Measurements from ENCODE around the gene FAM181A. TPM values are rescaled to one million over a fixed set of nuclear protein-coding genes. Genes with fewer than 3 reads are reported as not detected.
A peak's percentile ranks its signal among the peaks of the same experiment; 100 is the strongest.

FAM181A gene
- total and polyA plus RNA-seq, 2 of the 4 experiments (the other 2 are of a cell fraction), result not detected

DNA sequence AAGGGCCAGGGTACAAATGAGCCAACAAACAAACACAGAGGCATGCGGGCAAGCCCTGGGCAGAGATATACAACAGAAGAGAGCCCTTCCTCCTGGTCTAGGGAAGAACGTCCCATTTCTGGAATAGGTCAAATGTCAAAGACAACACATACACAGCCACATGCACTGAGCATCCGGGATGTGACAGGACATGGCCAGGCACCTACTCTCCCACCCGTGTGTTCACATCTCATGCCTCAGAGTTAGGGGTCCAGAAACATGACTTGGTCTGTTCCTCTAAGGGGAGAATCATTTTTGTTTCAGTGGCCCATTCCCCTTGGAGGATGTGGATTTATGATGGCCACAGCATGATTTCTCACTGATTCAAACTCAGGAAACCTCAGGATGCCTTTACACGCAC, 50.0 kb downstream of the FAM181A start:
- peak overlapping the region; percentile 77 for H4K91ac ChIP-seq (ENCODE audit: insufficient read depth, low read depth, low read length)
- CTCF ChIA-PET, result interaction anchor here (0.9 kb wide), 1 partner anchor 37 kb away, joined by 3 read pairs; no protein-coding TSS in a partner anchor
- peak overlapping the region; percentile 82 for H2BK120ac ChIP-seq (ENCODE audit: low read depth, low read length)
- DNase-seq (no peak), ATAC-seq (ENCODE audit: low read depth) (no peak)
- peaks cover 18% of the 10 kb centered on the region for H3K4me1 ChIP-seq (ENCODE audit: control insufficient read depth, insufficient read depth, low read length)
- H3K9me3 ChIP-seq (ENCODE audit: control insufficient read depth, insufficient read depth, low read length), result peaks cover 2% of the 10 kb centered on the region; the same call in 1 of the 2 replicates
- no peak overlapping the region for H3K56ac ChIP-seq (ENCODE audit: extremely low read depth, insufficient read depth, low read length)
- dilution Hi-C loops (cut with HindIII; ENCODE audit: low sequenced_read_pairs, unreplicated experiment) (no loop called here), intact Hi-C loops (cut with micrococcal nuclease) (no loop called here), in situ Hi-C loops (cut with MboI; ENCODE audit: low sequenced_read_pairs) (no loop called here)
- TF ChIP-seq RFX5 (IDR thresholded peaks at IDR 0.05; ENCODE audit: low read depth, low read length), result no peak
- TF ChIP-seq MXI1 (IDR thresholded peaks at IDR 0.05; ENCODE audit: borderline replicate concordance, low read depth, low read length), result no peak
- TF ChIP-seq MAFK (IDR thresholded peaks at IDR 0.05; ENCODE audit: low read depth, low read length), result no peak
- TF ChIP-seq RAD21 (IDR thresholded peaks at IDR 0.05; ENCODE audit: low read length), result no peak
- no peak for TF ChIP-seq CHD1 (IDR thresholded peaks at IDR 0.05; ENCODE audit: low read depth, low read length)
- TF ChIP-seq, protein P1, sequence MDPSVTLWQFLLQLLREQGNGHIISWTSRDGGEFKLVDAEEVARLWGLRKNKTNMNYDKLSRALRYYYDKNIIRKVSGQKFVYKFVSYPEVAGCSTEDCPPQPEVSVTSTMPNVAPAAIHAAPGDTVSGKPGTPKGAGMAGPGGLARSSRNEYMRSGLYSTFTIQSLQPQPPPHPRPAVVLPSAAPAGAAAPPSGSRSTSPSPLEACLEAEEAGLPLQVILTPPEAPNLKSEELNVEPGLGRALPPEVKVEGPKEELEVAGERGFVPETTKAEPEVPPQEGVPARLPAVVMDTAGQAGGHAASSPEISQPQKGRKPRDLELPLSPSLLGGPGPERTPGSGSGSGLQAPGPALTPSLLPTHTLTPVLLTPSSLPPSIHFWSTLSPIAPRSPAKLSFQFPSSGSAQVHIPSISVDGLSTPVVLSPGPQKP (IDR thresholded peaks at IDR 0.05; ENCODE audit: borderline replicate concordance, low read depth, low read length), result no peak
- TF ChIP-seq, protein P2, sequence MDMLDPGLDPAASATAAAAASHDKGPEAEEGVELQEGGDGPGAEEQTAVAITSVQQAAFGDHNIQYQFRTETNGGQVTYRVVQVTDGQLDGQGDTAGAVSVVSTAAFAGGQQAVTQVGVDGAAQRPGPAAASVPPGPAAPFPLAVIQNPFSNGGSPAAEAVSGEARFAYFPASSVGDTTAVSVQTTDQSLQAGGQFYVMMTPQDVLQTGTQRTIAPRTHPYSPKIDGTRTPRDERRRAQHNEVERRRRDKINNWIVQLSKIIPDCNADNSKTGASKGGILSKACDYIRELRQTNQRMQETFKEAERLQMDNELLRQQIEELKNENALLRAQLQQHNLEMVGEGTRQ (IDR thresholded peaks at IDR 0.05; ENCODE audit: low read depth, low read length), result no peak
- TF ChIP-seq NFE2L2 (IDR thresholded peaks at IDR 0.05; ENCODE audit: low read depth, low read length), result no peak
- TF ChIP-seq BHLHE40 (IDR thresholded peaks at IDR 0.05; ENCODE audit: low read depth, low read length), result no peak
- TF ChIP-seq FOS (IDR thresholded peaks at IDR 0.05; ENCODE audit: low read depth, low read length), result no peak
- no peak for TF ChIP-seq POLR2A (IDR thresholded peaks at IDR 0.05; ENCODE audit: low read depth, low read length)
- no peak for TF ChIP-seq CEBPB (IDR thresholded peaks at IDR 0.05; ENCODE audit: low read depth, low read length)
- TF ChIP-seq RCOR1 (IDR thresholded peaks at IDR 0.05; ENCODE audit: insufficient replicate concordance, low read length), result no peak
- no peak for TF ChIP-seq SMC3 (IDR thresholded peaks at IDR 0.05; ENCODE audit: low read depth, low read length)
- TF ChIP-seq, protein P3, sequence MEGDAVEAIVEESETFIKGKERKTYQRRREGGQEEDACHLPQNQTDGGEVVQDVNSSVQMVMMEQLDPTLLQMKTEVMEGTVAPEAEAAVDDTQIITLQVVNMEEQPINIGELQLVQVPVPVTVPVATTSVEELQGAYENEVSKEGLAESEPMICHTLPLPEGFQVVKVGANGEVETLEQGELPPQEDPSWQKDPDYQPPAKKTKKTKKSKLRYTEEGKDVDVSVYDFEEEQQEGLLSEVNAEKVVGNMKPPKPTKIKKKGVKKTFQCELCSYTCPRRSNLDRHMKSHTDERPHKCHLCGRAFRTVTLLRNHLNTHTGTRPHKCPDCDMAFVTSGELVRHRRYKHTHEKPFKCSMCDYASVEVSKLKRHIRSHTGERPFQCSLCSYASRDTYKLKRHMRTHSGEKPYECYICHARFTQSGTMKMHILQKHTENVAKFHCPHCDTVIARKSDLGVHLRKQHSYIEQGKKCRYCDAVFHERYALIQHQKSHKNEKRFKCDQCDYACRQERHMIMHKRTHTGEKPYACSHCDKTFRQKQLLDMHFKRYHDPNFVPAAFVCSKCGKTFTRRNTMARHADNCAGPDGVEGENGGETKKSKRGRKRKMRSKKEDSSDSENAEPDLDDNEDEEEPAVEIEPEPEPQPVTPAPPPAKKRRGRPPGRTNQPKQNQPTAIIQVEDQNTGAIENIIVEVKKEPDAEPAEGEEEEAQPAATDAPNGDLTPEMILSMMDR (conservative IDR thresholded peaks at IDR 0.05; ENCODE audit: low read depth, low read length), result no peak
- TF ChIP-seq MAZ (IDR thresholded peaks at IDR 0.05; ENCODE audit: borderline replicate concordance, low read depth, low read length), result no peak
- peak overlapping the region; percentile 67; the same call in 1 of the 2 replicates for H4K5ac ChIP-seq (ENCODE audit: low read depth, low read length)
- peak overlapping the region; percentile 79; the same call in 1 of the 3 replicates for H2BK15ac ChIP-seq (ENCODE audit: low read depth, low read length)
- no peak overlapping the region; the same call in 1 of the 2 replicates for H3K14ac ChIP-seq (replicated peaks; ENCODE audit: low read depth, low read length)
- H4K20me1 ChIP-seq (ENCODE audit: insufficient read depth, low read length), result no peaks in the 10 kb centered on the region
- H2AFZ ChIP-seq (replicated peaks; ENCODE audit: low read length, poor library complexity), result no peak overlapping the region
- H3K9me1 ChIP-seq (ENCODE audit: insufficient read depth, low read length), result peaks cover 18% of the 10 kb centered on the region; the same call in 1 of the 2 replicates
- H2BK20ac ChIP-seq (ENCODE audit: low read depth, low read length), result peak overlapping the region; percentile 64
- no TSS peak for BruUV-seq (replicated peaks)
- H3K27ac ChIP-seq (ENCODE audit: insufficient read depth, low read length), result peak overlapping the region; percentile 58
- H2AK5ac ChIP-seq (ENCODE audit: low read depth, low read length), result peak overlapping the region; percentile 93
- no peak overlapping the region for H3K9ac ChIP-seq (ENCODE audit: low read depth, low read length)
- peak overlapping the region; percentile 32 to 74; a peak in 3 of 4 replicates for H4K8ac ChIP-seq (ENCODE audit: low read depth in 2 of 2, low read length in 2 of 2)
- H3K4me2 ChIP-seq (ENCODE audit: low read depth, low read length), result no peak overlapping the region
- H3K23ac ChIP-seq (ENCODE audit: low read depth, low read length), result no peak overlapping the region
- H3K4ac ChIP-seq (ENCODE audit: low read depth, low read length), result peak overlapping the region; percentile 70
- WGBS, 2 experiments (ENCODE audit: extremely low coverage in 2 of 2, insufficient read length in 1 of 2), result 100% methylated on average over 1 of the region's 5 CpGs; no CpG with 5 or more reads in 1 of the 2 experiments
- H3K79me1 ChIP-seq (ENCODE audit: low read depth in 1 of 2, low read length in 2 of 2), result no peaks in the 10 kb centered on the region
- no peak overlapping the region for H2BK5ac ChIP-seq (ENCODE audit: low read depth, low read length, poor library complexity, severe bottlenecking)
- H3K18ac ChIP-seq (ENCODE audit: low read depth, low read length), result peak overlapping the region; percentile 56; the same call in 1 of the 2 replicates
- H3K27me3 ChIP-seq (ENCODE audit: control insufficient read depth, insufficient read depth, low read length), result no peaks in the 10 kb centered on the region; the same call in 1 of the 2 replicates
- H3K36me3 ChIP-seq (ENCODE audit: control insufficient read depth, insufficient read depth, low read length), result no peaks in the 10 kb centered on the region
- peak overlapping the region; percentile 0 for H2AK9ac ChIP-seq (replicated peaks; ENCODE audit: low read depth, low read length, poor library complexity)
- POLR2A ChIA-PET (ENCODE audit: unreplicated experiment), result no interaction called here
- no peak overlapping the region for H3K4me3 ChIP-seq (ENCODE audit: insufficient read depth, low read depth, low read length)
